H1 (cell line): ENCODE measurements around the gene THRB. TPM values are rescaled to one million over a fixed set of nuclear protein-coding genes. Genes with fewer than 3 reads are reported as not detected.

Experiments
- BRCA1 ChIP-seq: IDR thresholded peaks from 2 replicates; pipeline ENCODE4 v1.6.1; 2012; ENCODE audit warnings: low read depth, low read length, improper control_type of control experiment
- E2F6 ChIP-seq: IDR thresholded peaks from 2 replicates; pipeline ENCODE4 v1.6.1; 2012; ENCODE audit warnings: inconsistent platforms
- EP300 ChIP-seq, 2 experiments: IDR thresholded peaks; 1 replicate in 1 of 2; 2 replicates in 1 of 2; pipeline ENCODE4 v1.6.1; 2011 to 2012; ENCODE audit warnings: low read depth in 2 of 2, low read length in 2 of 2, mild to moderate bottlenecking in 2 of 2, borderline replicate concordance in 1 of 2, inconsistent platforms in 1 of 2, moderate library complexity in 1 of 2
- NANOG ChIP-seq: IDR thresholded peaks from 2 replicates; pipeline ENCODE4 v1.6.1; 2011; ENCODE audit warnings: low read length, low read depth, mild to moderate bottlenecking, inconsistent platforms; ENCODE audit not compliant: insufficient read depth, poor library complexity, severe bottlenecking
- RNF2 ChIP-seq: fragments of 200-900, 300-1000 bp; sonication (generic); IDR thresholded peaks from 2 replicates; pipeline ENCODE4 v1.7.1; 2016; ENCODE audit warnings: borderline replicate concordance, low read depth, mild to moderate bottlenecking, antibody characterized with exemption, low read length; ENCODE audit not compliant: poor library complexity, severe bottlenecking; ENCODE audit errors: missing control alignments
- SUZ12 ChIP-seq: fragments of 200-600 bp; sonication (generic); IDR thresholded peaks from 2 replicates; pipeline ENCODE4 v1.6.1; 2012; ENCODE audit warnings: mild to moderate bottlenecking, inconsistent platforms, low read length, moderate library complexity, mixed read lengths
- polyA plus RNA-seq, 7 experiments: library from polyadenylated mRNA; depleted of rRNA in 3 of 7; stranded (reverse) in 5 of 7; unstranded in 2 of 7; fragments of >200 nt in 5 of 7; fragments of 200-250 nt in 2 of 7; gene quantifications; 1 replicate in 5 of 7; 2 replicates in 1 of 7; 4 replicates in 1 of 7; pipeline versions ENCODE4 v1.2.1 to v1.2.3, GENCODE V29; 2011 to 2013; ENCODE audit warnings: missing spikeins in 2 of 7, mixed read lengths in 2 of 7
- total RNA-seq: library from RNA; stranded (reverse); fragmentation: NEBNext Ultra II Directional; extraction: Animal tissue kit (Norgen Biotek cat#: 25700); gene quantifications from 2 replicates; pipeline ENCODE4 v1.2.1, GENCODE V29; 2021

The THRB gene
- total and polyA plus RNA-seq, 2 of the 8 experiments (the other 6 are each of a cell fraction or from before 2014, with no cell fraction given) = 0.98 to 3.9 TPM

- TF ChIP-seq E2F6 (no peak), BRCA1 (no peak), RNF2 (no peak), NANOG (no peak), EP300 (IDR thresholded peaks at IDR 0.05; ENCODE audit: borderline replicate concordance in 1 of 2, low read depth in 2 of 2, low read length in 2 of 2) (no peak), SUZ12 (no peak)
- TF ChIP-seq, all 59 proteins: peak for 0
These were observed 355.8 kb downstream of the THRB start (continued) for GRCh38 chr3:24138876-24139256.
